Upper lobe of right lung (tissue), 1 donor: ENCODE results near the gene INPP1. TPM values are rescaled to one million over a fixed set of nuclear protein-coding genes. Genes with fewer than 3 reads are reported as not detected.
"Not testable (repeated sequence)": the region's sequence is repeated elsewhere in the genome, so short reads cannot be mapped to it uniquely, and the experiment has no call there.

Source experiments
- ATAC-seq: fragments of 200-7000 bp; cut with Tn5 transposase; one replicate; pipeline ENCODE4 v1.9.1; 2020; ENCODE audit warnings: mild to moderate bottlenecking, moderate library complexity
- DNase-seq: peaks from one replicate; pipeline ENCODE4 v3.0.0-alpha.2; 2020
- H3K27ac ChIP-seq: fragments of 200-600 bp; one replicate; pipeline ENCODE4 v1.8.0; 2022
- H3K27me3 ChIP-seq: fragments of 200-600 bp; one replicate; pipeline ENCODE4 v1.8.0; 2022; ENCODE audit warnings: mild to moderate bottlenecking
- H3K36me3 ChIP-seq: fragments of 200-600 bp; one replicate; pipeline ENCODE4 v1.8.0; 2022
- H3K4me1 ChIP-seq: fragments of 200-600 bp; one replicate; pipeline ENCODE4 v1.8.0; 2022
- H3K4me3 ChIP-seq: fragments of 200-600 bp; one replicate; pipeline ENCODE4 v1.8.0; 2022; ENCODE audit warnings: mild to moderate bottlenecking
- H3K9me3 ChIP-seq: fragments of 200-600 bp; one replicate; pipeline ENCODE4 v1.8.0; 2022
- intact Hi-C: fragments of 100-400 bp; cut with DNase I; formaldehyde crosslinking; loops from one replicate; pipeline ENCODE4 v1.11.0; 2022
- long read RNA-seq: library from polyadenylated mRNA; unstranded; transcript quantifications from one replicate; pipeline ENCODE4 v2.0.0, GENCODE V29; 2021
- total RNA-seq: library from RNA; stranded (reverse); fragmentation: NEBNext Ultra II Directional; extraction: Animal tissue kit (Norgen Biotek cat#: 25700); gene quantifications from one replicate; pipeline ENCODE4 v1.2.1, GENCODE V29; 2021
- TF ChIP-seq, protein P1 (sequence below): fragments of 200-600 bp; IDR thresholded peaks from one replicate; pipeline ENCODE4 v1.8.0; 2022; ENCODE audit warnings: antibody characterized with exemption
- donor health status: DM: no; HTN: yes; CAD: no; lungs with severe emphysema.

The INPP1 gene
- total RNA-seq: 38.1 TPM
- long read RNA-seq, transcript INPP1-202 (7 exons, 2,162 nt): minor isoform, 11 of 74 reads
- long read RNA-seq, transcript INPP1-201 (6 exons, 1,919 nt): major isoform, 50 of 74 reads
- long read RNA-seq, partial matches to known transcripts: 0 of 74 reads
- long read RNA-seq, other reads (novel, unspliced or antisense): 13 of 74 reads

DNA sequence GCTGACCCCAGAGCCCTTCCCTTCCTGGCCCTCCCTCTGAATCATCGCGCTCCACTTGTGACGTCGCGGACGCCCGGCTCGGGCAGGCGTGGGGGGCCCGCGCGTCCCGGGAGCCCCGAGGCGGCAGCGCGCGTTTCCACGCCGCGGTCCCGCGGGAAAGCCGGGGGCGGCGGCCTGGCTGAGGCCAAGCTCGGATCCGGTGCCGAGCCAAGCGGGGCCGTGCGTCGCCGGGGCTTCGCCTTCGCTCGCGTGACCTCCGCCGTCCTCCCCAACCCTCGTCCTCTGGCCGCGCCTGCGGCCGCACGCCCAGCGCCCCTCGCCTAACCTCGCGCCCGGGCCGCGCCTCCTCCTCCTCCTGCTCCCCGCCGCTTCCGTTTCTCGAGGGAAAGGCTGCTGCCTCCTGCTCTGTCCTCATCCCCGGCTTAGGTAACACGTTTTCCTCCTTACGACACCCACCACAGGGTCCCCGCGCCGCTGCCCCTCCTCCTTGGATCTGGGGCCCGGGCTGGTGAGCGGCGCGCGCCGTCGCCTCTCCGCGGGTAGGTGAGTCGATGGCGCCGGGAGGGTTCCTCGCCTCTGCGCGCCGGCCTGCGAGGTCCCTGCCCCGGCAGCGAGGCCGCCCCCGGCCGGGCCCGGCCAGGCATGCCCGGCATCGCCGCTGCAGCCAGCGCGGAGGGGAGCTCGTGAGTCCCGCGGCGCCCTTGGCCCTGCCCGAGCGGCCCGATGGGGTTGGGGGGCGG, at the start of gene INPP1:
Gene INPP1 (plus strand): TSS at position 54 of the 740 bp plus-strand sequence. CDS start 16,514 bp downstream, outside the sequence.
- ATAC-seq: peak; percentile 92
- DNase-seq: peak; percentile 89

GRCh38 chr2:190297880-190298279, 45.5 kb upstream of the INPP1 start:
- intact Hi-C loops, H3K27me3 ChIP-seq, H3K4me1 ChIP-seq, H3K4me3 ChIP-seq, H3K27ac ChIP-seq, ATAC-seq, DNase-seq, H3K9me3 ChIP-seq: not testable (repeated sequence)
- H3K36me3 ChIP-seq: peaks cover 24% of the 10 kb centered on the region

More for the DNA sequence above, at the start of gene INPP1:
- Histone ChIP-seq H3K9me3 (no peaks in the 10 kb centered on the region), H3K36me3 (no peaks in the 10 kb centered on the region), H3K27me3 (no peaks in the 10 kb centered on the region), H3K27ac (peak within 1 kb of the TSS; percentile 88), H3K4me1 (peaks cover 10% of the 10 kb centered on the region), H3K4me3 (peak within 1 kb of the TSS; percentile 73)
- TF ChIP-seq, protein P1, sequence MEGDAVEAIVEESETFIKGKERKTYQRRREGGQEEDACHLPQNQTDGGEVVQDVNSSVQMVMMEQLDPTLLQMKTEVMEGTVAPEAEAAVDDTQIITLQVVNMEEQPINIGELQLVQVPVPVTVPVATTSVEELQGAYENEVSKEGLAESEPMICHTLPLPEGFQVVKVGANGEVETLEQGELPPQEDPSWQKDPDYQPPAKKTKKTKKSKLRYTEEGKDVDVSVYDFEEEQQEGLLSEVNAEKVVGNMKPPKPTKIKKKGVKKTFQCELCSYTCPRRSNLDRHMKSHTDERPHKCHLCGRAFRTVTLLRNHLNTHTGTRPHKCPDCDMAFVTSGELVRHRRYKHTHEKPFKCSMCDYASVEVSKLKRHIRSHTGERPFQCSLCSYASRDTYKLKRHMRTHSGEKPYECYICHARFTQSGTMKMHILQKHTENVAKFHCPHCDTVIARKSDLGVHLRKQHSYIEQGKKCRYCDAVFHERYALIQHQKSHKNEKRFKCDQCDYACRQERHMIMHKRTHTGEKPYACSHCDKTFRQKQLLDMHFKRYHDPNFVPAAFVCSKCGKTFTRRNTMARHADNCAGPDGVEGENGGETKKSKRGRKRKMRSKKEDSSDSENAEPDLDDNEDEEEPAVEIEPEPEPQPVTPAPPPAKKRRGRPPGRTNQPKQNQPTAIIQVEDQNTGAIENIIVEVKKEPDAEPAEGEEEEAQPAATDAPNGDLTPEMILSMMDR: no peak
- intact Hi-C loops: no loop called here

DNA sequence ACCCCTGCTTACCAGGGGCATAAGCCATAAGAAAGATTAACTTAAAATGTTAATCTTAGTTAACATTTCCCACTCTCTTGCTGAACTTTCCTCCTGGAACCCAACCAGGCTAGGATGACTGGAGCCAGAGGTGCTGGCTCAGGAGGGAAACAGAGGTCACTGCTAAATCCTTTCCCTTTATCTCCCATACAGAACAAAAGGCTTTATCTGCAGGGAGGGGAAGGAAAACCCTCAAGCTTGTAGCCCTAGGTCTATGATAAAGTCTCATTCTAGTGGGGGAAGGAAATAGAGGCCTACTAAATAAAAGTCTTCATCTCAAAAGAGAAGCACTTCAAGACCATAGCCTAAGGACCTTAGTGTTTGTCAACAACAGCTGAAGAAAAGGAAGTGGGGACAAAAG, 42.4 kb upstream of the INPP1 start:
- TF ChIP-seq, protein P1: no peak
- peaks cover under 1% of the 10 kb centered on the region for H3K36me3 ChIP-seq
- no peak overlapping the region for H3K4me3 ChIP-seq
- H3K9me3 ChIP-seq: no peaks in the 10 kb centered on the region
- DNase-seq: no peak
- no peak for ATAC-seq
- no peaks in the 10 kb centered on the region for H3K27me3 ChIP-seq
- no peaks in the 10 kb centered on the region for H3K4me1 ChIP-seq
- no peak overlapping the region for H3K27ac ChIP-seq
- intact Hi-C loops: no loop called here

DNA sequence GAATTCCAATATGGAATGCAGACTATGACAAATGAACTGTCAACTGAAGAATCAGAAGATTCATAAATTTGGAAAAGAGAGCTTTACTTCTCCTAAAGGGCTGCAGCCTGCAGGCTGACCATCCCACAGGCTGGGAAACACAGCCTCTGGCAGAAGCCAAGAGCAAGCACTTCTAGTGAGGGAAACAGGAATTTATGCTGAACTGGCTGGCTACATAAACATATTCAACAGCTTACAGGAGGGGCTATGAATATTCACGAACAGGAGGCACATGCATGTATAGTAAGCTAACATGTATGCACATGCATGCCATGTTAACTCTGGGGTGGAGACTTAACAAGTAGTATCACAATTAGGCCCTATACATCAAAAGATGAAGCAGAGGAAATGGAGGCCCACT, 41.3 kb upstream of the INPP1 start:
- ATAC-seq (no peak), DNase-seq (no peak)
- H3K36me3 ChIP-seq: no peaks in the 10 kb centered on the region
- no peaks in the 10 kb centered on the region for H3K9me3 ChIP-seq
- H3K4me1 ChIP-seq: no peaks in the 10 kb centered on the region
- H3K4me3 ChIP-seq: no peak overlapping the region
- H3K27ac ChIP-seq: no peak overlapping the region
- intact Hi-C loops: no loop called here
- no peaks in the 10 kb centered on the region for H3K27me3 ChIP-seq
- TF ChIP-seq, protein P1: no peak

DNA sequence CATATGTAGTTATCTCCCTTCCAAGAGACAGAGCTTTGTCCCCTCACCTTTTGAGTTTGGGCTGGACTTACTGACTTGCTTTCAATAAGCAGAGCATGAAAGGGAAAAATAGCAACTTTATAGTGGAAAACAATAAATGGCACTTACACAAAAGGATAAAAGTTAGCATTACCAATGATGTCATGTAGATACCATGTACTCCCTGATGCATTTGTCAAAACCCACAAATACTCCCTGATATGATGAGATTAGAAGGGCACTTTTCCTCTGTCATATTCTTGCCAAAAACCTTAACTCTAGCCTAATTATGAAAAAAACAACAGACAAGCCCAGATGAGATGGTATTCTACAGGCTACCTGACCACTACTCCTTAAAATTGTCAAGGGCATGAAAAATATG, 39.7 kb upstream of the INPP1 start:
- ATAC-seq (no peak), DNase-seq (no peak)
- Histone ChIP-seq H3K27me3 (no peaks in the 10 kb centered on the region), H3K4me3 (no peak overlapping the region), H3K4me1 (no peaks in the 10 kb centered on the region), H3K27ac (no peak overlapping the region), H3K36me3 (no peaks in the 10 kb centered on the region), H3K9me3 (no peaks in the 10 kb centered on the region)
- intact Hi-C loops: no loop called here
- TF ChIP-seq, protein P1: no peak

DNA sequence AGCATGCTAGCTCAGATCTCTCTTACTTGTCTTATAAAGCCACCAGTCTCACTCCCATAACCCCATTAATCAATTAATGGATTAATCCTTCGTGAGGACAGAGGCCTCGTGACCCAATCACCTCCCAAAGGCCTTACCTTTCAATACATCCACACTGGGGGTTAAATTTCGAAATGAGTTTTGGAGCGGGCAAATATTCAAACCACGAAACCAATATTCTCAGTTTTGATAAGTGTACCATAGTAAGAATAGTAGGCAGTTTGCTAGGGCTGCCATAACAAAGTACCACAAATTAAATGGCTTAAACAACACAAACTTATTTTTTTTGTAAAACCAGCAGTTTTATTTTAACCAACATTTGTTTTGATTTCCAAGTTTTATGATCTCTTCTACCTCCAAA, 39.0 kb upstream of the INPP1 start:
- no peaks in the 10 kb centered on the region for H3K4me1 ChIP-seq
- peaks cover 4% of the 10 kb centered on the region for H3K36me3 ChIP-seq
- DNase-seq (no peak), ATAC-seq (no peak)
- H3K27ac ChIP-seq: no peak overlapping the region
- no peaks in the 10 kb centered on the region for H3K27me3 ChIP-seq
- intact Hi-C loops: no loop called here
- no peak overlapping the region for H3K4me3 ChIP-seq
- no peaks in the 10 kb centered on the region for H3K9me3 ChIP-seq
- TF ChIP-seq, protein P1: no peak
